DMS 273 treated with DMSO at 0.1 percent for 48 hours (cell line): ENCODE measurements around the gene NPAS2.

ENCODE experiments used
- DNase-seq: peaks from one replicate; lab custom pipeline; 2025; lab: John Stamatoyannopoulos, UW

Gene NPAS2

GRCh38 chr2:100882645-100883613 is 63.0 kb downstream of the NPAS2 start:
- DNase-seq = no peak

GRCh38 chr2:100884145-100884621 is 64.2 kb downstream of the NPAS2 start:
- no peak for DNase-seq

- no peak for DNase-seq
Observed at GRCh38 chr2:100886085-100886484, 66.1 kb downstream of the NPAS2 start.

- no peak for DNase-seq
Observed at GRCh38 chr2:100887039-100887578, 67.2 kb downstream of the NPAS2 start.

GRCh38 chr2:100887713-100888495 is 68.0 kb downstream of the NPAS2 start:
- DNase-seq = no peak

- DNase-seq = no peak
Observed at GRCh38 chr2:100888601-100889000, 68.7 kb downstream of the NPAS2 start.

GRCh38 chr2:100889286-100889685 is 69.3 kb downstream of the NPAS2 start:
- no peak for DNase-seq

GRCh38 chr2:100891906-100892642 is 72.1 kb downstream of the NPAS2 start:
- no peak for DNase-seq

GRCh38 chr2:100893392-100894104 is 73.6 kb downstream of the NPAS2 start:
- DNase-seq = no peak

- DNase-seq = no peak
Observed at GRCh38 chr2:100894105-100894795, 74.3 kb downstream of the NPAS2 start.

GRCh38 chr2:100894796-100895156 is 74.8 kb downstream of the NPAS2 start:
- DNase-seq = no peak

- no peak for DNase-seq
Observed at GRCh38 chr2:100895402-100895801, 75.5 kb downstream of the NPAS2 start.

GRCh38 chr2:100895934-100896685 is 76.2 kb downstream of the NPAS2 start:
- DNase-seq = no peak

GRCh38 chr2:100898035-100898665 is 78.2 kb downstream of the NPAS2 start:
- no peak for DNase-seq

- DNase-seq = no peak
Observed at GRCh38 chr2:100900156-100900795, 80.3 kb downstream of the NPAS2 start.

- no peak for DNase-seq
Observed at GRCh38 chr2:100902817-100903405, 83.0 kb downstream of the NPAS2 start.

GRCh38 chr2:100903534-100904258 is 83.8 kb downstream of the NPAS2 start:
- no peak for DNase-seq
